SU-DHL-6 (cell line): ENCODE measurements around the gene LINGO4.

Source experiments
- H2AFZ ChIP-seq: fragments of 200-600 bp; sonication (generic); 2 replicates; pipeline ENCODE4 v1.6.1; 2014; ENCODE audit warnings: low read depth, mild to moderate bottlenecking, moderate library complexity, mixed read lengths, antibody characterized with exemption, low read length; ENCODE audit not compliant: severe bottlenecking
- H3F3A ChIP-seq: fragments of 200-600 bp; shearing (Covaris generic); 2 replicates; pipeline ENCODE4 v1.6.0; 2016; ENCODE audit warnings: antibody characterized with exemption, mild to moderate bottlenecking; ENCODE audit not compliant: insufficient read depth
- H3K27ac ChIP-seq: fragments of 200-600 bp; sonication (generic); 2 replicates; pipeline ENCODE4 v1.5.1; 2016; ENCODE audit warnings: low read depth, mild to moderate bottlenecking, low read length, moderate library complexity, mixed read lengths
- H3K27me3 ChIP-seq: fragments of 200-600 bp; sonication (generic), shearing (Covaris generic); 2 replicates; pipeline ENCODE4 v1.6.0; 2014; ENCODE audit warnings: mild to moderate bottlenecking, low read length
- H3K36me3 ChIP-seq: fragments of 200-600 bp; sonication (generic); 2 replicates; pipeline ENCODE4 v1.6.1; 2014; ENCODE audit warnings: mild to moderate bottlenecking, low read length, mixed read lengths
- H3K4me2 ChIP-seq: fragments of 300-600, 200-600 bp; shearing (Covaris generic), sonication (generic); 2 replicates; pipeline ENCODE4 v1.6.0; 2014; ENCODE audit warnings: low read length, low read depth, mild to moderate bottlenecking; ENCODE audit not compliant: poor library complexity, severe bottlenecking
- H3K4me3 ChIP-seq: fragments of 200-600 bp; sonication (generic); 2 replicates; pipeline ENCODE4 v1.5.1; 2014; ENCODE audit warnings: antibody characterized with exemption, low read length, mild to moderate bottlenecking, mixed read lengths; ENCODE audit not compliant: insufficient read depth, poor library complexity, severe bottlenecking
- H3K79me2 ChIP-seq: fragments of 200-600 bp; sonication (generic); 2 replicates; pipeline ENCODE4 v1.6.1; 2014; ENCODE audit warnings: mild to moderate bottlenecking, low read length, moderate library complexity; ENCODE audit not compliant: insufficient read depth
- H3K9ac ChIP-seq: fragments of 200-600 bp; sonication (generic); 2 replicates; pipeline ENCODE4 v1.7.0; 2014; ENCODE audit warnings: mild to moderate bottlenecking, low read length
- H3K9me2 ChIP-seq: fragments of 200-600 bp; sonication (generic); replicated peaks from 2 replicates; pipeline ENCODE4 v1.6.1; 2014; ENCODE audit warnings: low read length; ENCODE audit not compliant: insufficient read depth
- H3K9me3 ChIP-seq: fragments of 200-600 bp; sonication (generic); 2 replicates; pipeline ENCODE4 v1.6.1; 2014; ENCODE audit warnings: low read length, mixed read lengths; ENCODE audit not compliant: insufficient read depth
- H4K20me1 ChIP-seq: fragments of 200-600 bp; sonication (generic); 2 replicates; pipeline ENCODE4 v1.6.1; 2014; ENCODE audit warnings: low read depth, mild to moderate bottlenecking, antibody characterized with exemption, low read length, moderate library complexity, mixed read lengths
- CTCF ChIP-seq: fragments of 200-600 bp; sonication (generic); IDR thresholded peaks from one replicate; pipeline ENCODE4 v1.5.1; 2017; ENCODE audit warnings: antibody characterized with exemption, mild to moderate bottlenecking, low read length, moderate library complexity; ENCODE audit not compliant: insufficient read depth, poor library complexity, severe bottlenecking
- EZH2phosphoT487 ChIP-seq: fragments of 200-600 bp; sonication (generic), shearing (Covaris generic); conservative IDR thresholded peaks from 2 replicates; pipeline ENCODE4 v1.6.1; 2018; ENCODE audit warnings: mild to moderate bottlenecking, antibody characterized with exemption, low read length, moderate library complexity, mixed read lengths

Gene LINGO4

GRCh38 chr1:151759241-151759640 lies 46.0 kb downstream of the LINGO4 start:
- Histone ChIP-seq H2AFZ (no peak overlapping the region), H4K20me1 (no peaks in the 10 kb centered on the region), H3K27ac (no peak overlapping the region), H3K9ac (no peak overlapping the region), H3K36me3 (peaks cover 6% of the 10 kb centered on the region), H3K9me3 (no peaks in the 10 kb centered on the region), H3K4me3 (no peak overlapping the region), H3K79me2 (no peaks in the 10 kb centered on the region), H3K9me2 (no peaks in the 10 kb centered on the region), H3F3A (peaks cover 3% of the 10 kb centered on the region; the same call in 1 of the 2 replicates), H3K4me2 (no peak overlapping the region), H3K27me3 (no peaks in the 10 kb centered on the region)
- TF ChIP-seq EZH2phosphoT487 (no peak), CTCF (no peak)

GRCh38 chr1:151756291-151756690 lies 48.9 kb downstream of the LINGO4 start:
- no peaks in the 10 kb centered on the region for H3K27me3 ChIP-seq
- no peak overlapping the region for H3K9ac ChIP-seq
- H3K9me2 ChIP-seq, result no peaks in the 10 kb centered on the region
- H3K9me3 ChIP-seq, result no peaks in the 10 kb centered on the region
- H3F3A ChIP-seq, result no peaks in the 10 kb centered on the region
- TF ChIP-seq EZH2phosphoT487 (no peak), CTCF (no peak)
- H3K79me2 ChIP-seq, result no peaks in the 10 kb centered on the region
- peaks cover 6% of the 10 kb centered on the region for H3K36me3 ChIP-seq
- no peak overlapping the region for H3K4me3 ChIP-seq
- H3K27ac ChIP-seq, result no peak overlapping the region
- no peaks in the 10 kb centered on the region for H4K20me1 ChIP-seq
- no peak overlapping the region for H3K4me2 ChIP-seq
- no peak overlapping the region for H2AFZ ChIP-seq
